ENCODE data around the gene ADRB2. TPM values are rescaled to one million over a fixed set of nuclear protein-coding genes. Genes with fewer than 3 reads are reported as not detected.

The ADRB2 gene
- total RNA-seq, 1 donor from 2014 or later, result 0.42 TPM

- Mint-ChIP-seq H3K36me3 (no peaks in the 10 kb centered on the region), H3K4me3 (no peak overlapping the region), H3K4me1 (no peaks in the 10 kb centered on the region), H3K9me3 (no peaks in the 10 kb centered on the region), H3K27ac (no peak overlapping the region), H3K27me3 (ENCODE audit: low read depth) (peaks cover 27% of the 10 kb centered on the region)
- DNase-seq (ENCODE audit: low spot score in 2 of 2, unreplicated experiment in 2 of 2), result no peak
- no peak for TF ChIP-seq CTCF (IDR thresholded peaks at IDR 0.05; ENCODE audit: unreplicated experiment)
These were observed 23.1 kb downstream of the ADRB2 start for GRCh38 chr5:148849461-148849860.

DNA sequence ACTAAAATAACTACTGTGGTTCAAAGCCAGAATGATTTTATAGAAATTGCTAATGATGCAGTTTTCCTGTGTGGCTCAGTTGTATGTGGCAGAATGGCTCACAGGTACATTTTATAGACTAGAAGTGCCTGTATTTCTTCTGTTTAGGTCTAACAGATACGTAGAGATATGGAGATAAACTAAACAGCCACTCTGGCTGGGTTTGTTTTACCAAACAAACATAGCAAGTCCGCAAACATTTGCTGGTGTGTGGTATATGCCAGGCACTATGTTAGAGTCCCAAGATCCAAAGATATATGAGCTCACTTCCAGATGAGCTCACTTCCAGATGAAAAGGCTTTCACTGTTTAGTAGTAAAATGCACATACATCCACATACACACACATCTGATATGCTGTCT lies 24.4 kb downstream of the ADRB2 start:
- Mint-ChIP-seq H3K9me3 (no peaks in the 10 kb centered on the region), H3K4me3 (no peak overlapping the region), H3K4me1 (no peaks in the 10 kb centered on the region), H3K27ac (no peak overlapping the region), H3K27me3 (ENCODE audit: low read depth) (peaks cover 27% of the 10 kb centered on the region), H3K36me3 (no peaks in the 10 kb centered on the region)
- DNase-seq (ENCODE audit: low spot score in 2 of 2, unreplicated experiment in 2 of 2), result no peak
- TF ChIP-seq CTCF (IDR thresholded peaks at IDR 0.05; ENCODE audit: unreplicated experiment), result no peak

GRCh38 chr5:148853868-148854267 lies 27.5 kb downstream of the ADRB2 start:
- no peak for TF ChIP-seq CTCF (IDR thresholded peaks at IDR 0.05; ENCODE audit: unreplicated experiment)
- Mint-ChIP-seq H3K27me3 (ENCODE audit: low read depth) (peaks cover 20% of the 10 kb centered on the region), H3K4me3 (no peak overlapping the region), H3K36me3 (no peaks in the 10 kb centered on the region), H3K4me1 (no peaks in the 10 kb centered on the region), H3K9me3 (no peaks in the 10 kb centered on the region), H3K27ac (no peak overlapping the region)
- DNase-seq (ENCODE audit: low spot score in 2 of 2, unreplicated experiment in 2 of 2), result no peak

GRCh38 chr5:148855249-148856008 lies 29.0 kb downstream of the ADRB2 start:
- Mint-ChIP-seq H3K27ac (no peak overlapping the region), H3K36me3 (no peaks in the 10 kb centered on the region), H3K27me3 (ENCODE audit: low read depth) (peaks cover 12% of the 10 kb centered on the region), H3K9me3 (no peaks in the 10 kb centered on the region), H3K4me3 (no peak overlapping the region), H3K4me1 (no peaks in the 10 kb centered on the region)
- no peak for TF ChIP-seq CTCF (IDR thresholded peaks at IDR 0.05; ENCODE audit: unreplicated experiment)
- DNase-seq (ENCODE audit: low spot score in 2 of 2, unreplicated experiment in 2 of 2), result no peak

- TF ChIP-seq CTCF (IDR thresholded peaks at IDR 0.05; ENCODE audit: unreplicated experiment), result no peak
- Mint-ChIP-seq H3K4me3 (no peak overlapping the region), H3K27me3 (ENCODE audit: low read depth) (peaks cover 7% of the 10 kb centered on the region), H3K36me3 (no peaks in the 10 kb centered on the region), H3K27ac (no peak overlapping the region), H3K4me1 (no peaks in the 10 kb centered on the region), H3K9me3 (no peaks in the 10 kb centered on the region)
- DNase-seq (ENCODE audit: low spot score in 2 of 2, unreplicated experiment in 2 of 2), result no peak
These were observed 29.6 kb downstream of the ADRB2 start for GRCh38 chr5:148856009-148856367.

Measured in mesothelial cell of epicardium (in vitro differentiated cells).